Upper lobe of left lung (tissue), 6 donors: ENCODE data around the gene TBX1. TPM values are rescaled to one million over a fixed set of nuclear protein-coding genes. Genes with fewer than 3 reads are reported as not detected.

Experiments
- ATAC-seq, 2 donors: fragments of 200-7000 bp; cut with Tn5 transposase; one replicate each; pipeline ENCODE4 v1.9.1; 2022; ENCODE audit warnings: mild to moderate bottlenecking in 2 of 2, moderate library complexity in 2 of 2; ENCODE audit not compliant: low FRiP score in 2 of 2
- DNase-seq, 2 donors: peaks; one replicate each; pipeline ENCODE4 v3.0.0-alpha.2; 2019 to 2020
- H3K27ac ChIP-seq, 4 donors: fragments of 200-600 bp; sonication (generic); one replicate each; pipeline ENCODE4 v1.5.1; 2016 to 2019
- H3K27me3 ChIP-seq, 4 donors: fragments of 200-600 bp; sonication (generic); one replicate each; pipeline ENCODE4 v1.5.1; 2017 to 2019
- H3K36me3 ChIP-seq, 4 donors: fragments of 200-600 bp; sonication (generic); one replicate each; pipeline ENCODE4 v1.5.1; 2016 to 2019
- H3K4me1 ChIP-seq, 4 donors: fragments of 200-600 bp; sonication (generic); one replicate each; pipeline ENCODE4 v1.5.1; 2018 to 2019
- H3K4me3 ChIP-seq, 4 donors: fragments of 200-600 bp; sonication (generic); one replicate each; pipeline ENCODE4 v1.5.1; 2017 to 2019; ENCODE audit warnings: mild to moderate bottlenecking in 2 of 4, moderate library complexity in 1 of 4
- H3K9me3 ChIP-seq, 4 donors: fragments of 200-600 bp; sonication (generic); one replicate each; pipeline ENCODE4 v1.5.1; 2018 to 2019
- CTCF ChIP-seq, 6 experiments: fragments of 450-650 bp in 4 of 6; fragments of 200-600 bp in 2 of 6; sonication (generic) in 2 of 6; IDR thresholded peaks; one replicate each; pipeline ENCODE4 v1.5.1; 2016 to 2019; ENCODE audit warnings: antibody characterized with exemption in 6 of 6
- EP300 ChIP-seq, 4 donors: sonication (generic); formaldehyde crosslinking; IDR thresholded peaks; one replicate each; pipeline ENCODE4 v1.5.1; 2017; ENCODE audit warnings: antibody characterized with exemption in 4 of 4, control low read depth in 2 of 4
- POLR2A ChIP-seq, 4 donors: fragments of 450-650 bp; IDR thresholded peaks; one replicate each; pipeline ENCODE4 v1.5.1; 2016 to 2017; ENCODE audit warnings: antibody characterized with exemption in 4 of 4, mild to moderate bottlenecking in 2 of 4
- POLR2AphosphoS5 ChIP-seq, 2 donors: sonication (generic); formaldehyde crosslinking; IDR thresholded peaks; one replicate each; pipeline ENCODE4 v1.5.1; 2017; ENCODE audit warnings: antibody characterized with exemption in 2 of 2
- WGBS, 2 donors: methylation state at CpG; one replicate each; pipeline ENCODE4 v1.1.5; 2017 to 2018; 5-methylcytosine and 5-hydroxymethylcytosine counted together
- total RNA-seq, 6 donors: library from RNA; depleted of rRNA in 4 of 6; stranded (reverse); fragments of >200 nt in 4 of 6; gene quantifications; one replicate each; pipeline versions ENCODE4 v1.1.0 to v1.2.1, GENCODE V29; 2016 to 2021
- donor health status: DM: no; HTN: no; CAD: no; lungs with moderate emphysema.
- donor health status: DM: no; HTN: yes; CAD: no; lungs with severe emphysema.

TBX1 gene
- total RNA-seq, 6 donors from 2014 or later, result 1.0 to 12.2 (median 5.4) TPM

GRCh38 chr22:19766511-19767426, 6.2 kb downstream of the TBX1 start:
- peaks cover 21 to 39% (median 24%) of the 10 kb centered on the region in 4 donors for H3K4me1 ChIP-seq
- WGBS, 2 donors, result 0 to 17% methylated on average over 6 to 57 of the region's 103 CpGs
- H3K4me3 ChIP-seq, result peak overlapping the region in 3 of 4 donors; percentile 36 to 44 (median 44)
- peak overlapping the region in 1 of 4 donors; percentile 40 for H3K27ac ChIP-seq
- no peak for TF ChIP-seq POLR2AphosphoS5 (IDR thresholded peaks at IDR 0.05)
- peak in 1 of 2 donors; percentile 69 for ATAC-seq
- H3K27me3 ChIP-seq, result peaks cover 2 to 54% (median 31%) of the 10 kb centered on the region in 4 donors
- peak; percentile 52 to 91 for DNase-seq
- no peaks in the 10 kb centered on the region for H3K36me3 ChIP-seq
- H3K9me3 ChIP-seq, result no peaks in the 10 kb centered on the region

GRCh38 chr22:19767427-19768341, 7.1 kb downstream of the TBX1 start:
- WGBS, 2 donors, result 32 to 36% methylated on average over 13 to 29 of the region's 35 CpGs
- DNase-seq, result peak in 1 of 2 donors; percentile 83
- no peak overlapping the region for H3K27ac ChIP-seq

GRCh38 chr22:19769393-19769715, 8.8 kb downstream of the TBX1 start:
- Histone ChIP-seq H3K27ac (no peak overlapping the region), H3K27me3 (peaks cover 2 to 46% (median 27%) of the 10 kb centered on the region in 4 donors), H3K4me3 (no peak overlapping the region), H3K9me3 (no peaks in the 10 kb centered on the region), H3K36me3 (no peaks in the 10 kb centered on the region), H3K4me1 (peaks cover 21 to 34% (median 24%) of the 10 kb centered on the region in 4 donors)
- WGBS, 2 donors, result 88 to 93% methylated on average over 11 to 12 of the region's 12 CpGs
- DNase-seq, result peak in 1 of 2 donors; percentile 77
- ATAC-seq, result no peak
- TF ChIP-seq EP300 (IDR thresholded peaks at IDR 0.05), result no peak
- TF ChIP-seq CTCF (IDR thresholded peaks at IDR 0.05), result no peak
- no peak for TF ChIP-seq POLR2AphosphoS5 (IDR thresholded peaks at IDR 0.05)
- TF ChIP-seq POLR2A (IDR thresholded peaks at IDR 0.05), result no peak

More at GRCh38 chr22:19767427-19768341, 7.1 kb downstream of the TBX1 start:
- peak in 1 of 2 donors; percentile 46 for ATAC-seq
- TF ChIP-seq POLR2A (IDR thresholded peaks at IDR 0.05) (no peak), CTCF (IDR thresholded peaks at IDR 0.05) (no peak), EP300 (IDR thresholded peaks at IDR 0.05) (no peak), POLR2AphosphoS5 (IDR thresholded peaks at IDR 0.05) (no peak)
- peaks cover 2 to 54% (median 29%) of the 10 kb centered on the region in 4 donors for H3K27me3 ChIP-seq
- H3K4me1 ChIP-seq, result peaks cover 21 to 34% (median 24%) of the 10 kb centered on the region in 4 donors
- no peaks in the 10 kb centered on the region for H3K9me3 ChIP-seq
- H3K4me3 ChIP-seq, result peak overlapping the region in 3 of 4 donors; percentile 36 to 44 (median 44)
- no peaks in the 10 kb centered on the region for H3K36me3 ChIP-seq

GRCh38 chr22:19770349-19771220, 10.0 kb downstream of the TBX1 start:
- TF ChIP-seq POLR2AphosphoS5 (IDR thresholded peaks at IDR 0.05) (no peak), POLR2A (IDR thresholded peaks at IDR 0.05) (no peak), CTCF (IDR thresholded peaks at IDR 0.05) (no peak), EP300 (IDR thresholded peaks at IDR 0.05) (no peak)
- H3K36me3 ChIP-seq, result no peaks in the 10 kb centered on the region
- H3K9me3 ChIP-seq, result no peaks in the 10 kb centered on the region
- H3K27me3 ChIP-seq, result peaks cover 2 to 36% (median 22%) of the 10 kb centered on the region in 4 donors
- peak in 1 of 2 donors; percentile 51 for DNase-seq
- H3K27ac ChIP-seq, result no peak overlapping the region
- no peak overlapping the region for H3K4me3 ChIP-seq
- peaks cover 20 to 30% (median 22%) of the 10 kb centered on the region in 4 donors for H3K4me1 ChIP-seq
- no peak for ATAC-seq
- WGBS, 2 donors, result 86 to 88% methylated on average over 18 to 25 of the region's 25 CpGs
